ENCODE data around the gene NPC1.

DNA sequence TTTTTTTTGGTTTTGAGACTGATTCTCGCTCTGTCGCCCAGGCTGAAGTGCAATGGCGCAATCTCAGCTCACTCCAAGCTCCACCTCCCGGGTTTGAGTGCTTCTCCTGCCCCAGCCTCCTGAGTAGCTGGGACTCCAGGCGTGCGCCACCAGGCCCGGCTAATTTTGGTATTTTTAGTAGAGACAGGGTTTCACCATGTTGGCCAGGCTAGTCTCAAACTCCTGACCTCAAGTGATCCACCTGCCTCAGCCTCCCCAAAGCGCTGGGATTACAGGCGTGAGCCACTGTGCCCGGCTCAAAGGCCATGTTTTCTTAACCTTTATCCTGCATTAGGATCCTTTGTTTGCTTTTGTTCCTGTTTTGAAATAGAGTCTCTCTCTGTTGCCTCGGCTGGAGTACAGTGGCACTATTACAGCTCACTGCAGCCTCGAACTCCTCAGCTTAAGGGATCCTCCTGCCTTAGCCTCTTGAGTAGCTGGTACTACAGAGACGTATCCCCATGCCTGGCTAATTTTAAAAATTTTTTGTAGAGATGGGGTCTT, 41.0 kb downstream of the NPC1 start:
- no peak for TF ChIP-seq POLR2A (IDR thresholded peaks at IDR 0.05; ENCODE audit: low read depth, low read length)
- TF ChIP-seq POLR2AphosphoS5 (IDR thresholded peaks at IDR 0.05; ENCODE audit: low read depth, low read length), result no peak
- no peak for TF ChIP-seq TAF1 (IDR thresholded peaks at IDR 0.05; ENCODE audit: low read depth, low read length)
- no peak for TF ChIP-seq SPI1 (IDR thresholded peaks at IDR 0.05; ENCODE audit: low read depth, low read length)
- no peak for TF ChIP-seq POU2F2 (IDR thresholded peaks at IDR 0.05; ENCODE audit: low read depth, low read length)
